HepG2 (cell line): ENCODE results near the gene FGD2. TPM values are rescaled to one million over a fixed set of nuclear protein-coding genes. Genes with fewer than 3 reads are reported as not detected.

Source experiments
- ATF1 ChIP-seq: IDR thresholded peaks from 2 replicates; pipeline ENCODE4 v1.6.1; 2016; ENCODE audit warnings: mild to moderate bottlenecking, control low read depth
- CSRNP2 ChIP-seq: sonication (generic); formaldehyde crosslinking; conservative IDR thresholded peaks from 2 replicates; pipeline ENCODE4 v1.8.0; 2022; ENCODE audit warnings: low read depth, missing genetic modification reagents
- GLI4 ChIP-seq: sonication (generic); formaldehyde crosslinking; IDR thresholded peaks from 2 replicates; pipeline ENCODE4 v1.5.1; 2020; ENCODE audit warnings: missing genetic modification reagents, mild to moderate bottlenecking, moderate library complexity, borderline replicate concordance
- HNRNPL ChIP-seq: fragments of 200-400 bp; formaldehyde crosslinking; IDR thresholded peaks from 2 replicates; pipeline ENCODE4 v1.6.1; 2017; ENCODE audit warnings: mild to moderate bottlenecking, low read depth, low read length
- PLSCR1 ChIP-seq: sonication (generic); formaldehyde crosslinking; IDR thresholded peaks from 2 replicates; pipeline ENCODE4 v1.5.0; 2020; ENCODE audit warnings: missing genetic modification reagents, mild to moderate bottlenecking, borderline replicate concordance
- POLR2G ChIP-seq: fragments of 200-400 bp; formaldehyde crosslinking; IDR thresholded peaks from 2 replicates; pipeline ENCODE4 v1.6.1; 2018; ENCODE audit warnings: mild to moderate bottlenecking, low read depth, low read length, moderate library complexity
- PRDM4 ChIP-seq: sonication (generic); formaldehyde crosslinking; IDR thresholded peaks from 2 replicates; pipeline ENCODE4 v1.9.0; 2021; ENCODE audit warnings: missing genetic modification reagents, borderline replicate concordance
- RNF2 ChIP-seq: fragments of 450-650 bp; conservative IDR thresholded peaks from 2 replicates; pipeline ENCODE4 v1.6.1; 2016; ENCODE audit warnings: low read depth
- STAG1 ChIP-seq: sonication (generic); formaldehyde crosslinking; IDR thresholded peaks from 2 replicates; pipeline ENCODE4 v1.4.0; 2020; ENCODE audit warnings: missing genetic modification reagents
- TCF12 ChIP-seq, 2 experiments: fragments of 450-650 bp in 1 of 2; sonication (generic) in 1 of 2; formaldehyde crosslinking in 1 of 2; IDR thresholded peaks; 2 replicates each; pipeline versions ENCODE4 v1.6.1 to v1.8.0; 2017 to 2022; ENCODE audit warnings: antibody characterized with exemption in 1 of 2, mild to moderate bottlenecking in 1 of 2, missing genetic modification reagents in 1 of 2, moderate library complexity in 1 of 2
- ZFX ChIP-seq: sonication (generic); formaldehyde crosslinking; IDR thresholded peaks from 2 replicates; pipeline ENCODE4 v1.4.0; 2020; ENCODE audit warnings: mild to moderate bottlenecking, low read depth, missing genetic modification reagents, moderate library complexity
- ZNF12 ChIP-seq: sonication (generic); formaldehyde crosslinking; IDR thresholded peaks from 2 replicates; pipeline ENCODE4 v1.5.0; 2020; ENCODE audit warnings: missing genetic modification reagents
- ZNF280B ChIP-seq: sonication (generic); formaldehyde crosslinking; IDR thresholded peaks from 2 replicates; pipeline ENCODE4 v1.5.0; 2020; ENCODE audit warnings: missing genetic modification reagents, mild to moderate bottlenecking, borderline replicate concordance
- ZNF280D ChIP-seq: sonication (generic); formaldehyde crosslinking; IDR thresholded peaks from 2 replicates; pipeline ENCODE4 v1.5.1; 2020; ENCODE audit warnings: mild to moderate bottlenecking, missing genetic modification reagents
- ZNF557 ChIP-seq: sonication (generic); formaldehyde crosslinking; IDR thresholded peaks from 2 replicates; pipeline ENCODE4 v1.4.0; 2020; ENCODE audit warnings: missing genetic modification reagents
- ZNF7 ChIP-seq: IDR thresholded peaks from 2 replicates; pipeline ENCODE4 v1.6.1; 2016; ENCODE audit warnings: missing biosample characterization, missing genetic modification reagents
- ZNF703 ChIP-seq: sonication (generic); formaldehyde crosslinking; IDR thresholded peaks from 2 replicates; pipeline ENCODE4 v1.5.1; 2020; ENCODE audit warnings: missing genetic modification reagents, mild to moderate bottlenecking, moderate library complexity, borderline replicate concordance
- ZNF782 ChIP-seq: sonication (generic); formaldehyde crosslinking; IDR thresholded peaks from 2 replicates; pipeline ENCODE4 v1.4.0; 2020; ENCODE audit warnings: missing genetic modification reagents, mild to moderate bottlenecking, borderline replicate concordance
- ZNF83 ChIP-seq: sonication (generic); formaldehyde crosslinking; IDR thresholded peaks from 2 replicates; pipeline ENCODE4 v1.4.0; 2020; ENCODE audit warnings: missing genetic modification reagents, mild to moderate bottlenecking, borderline replicate concordance
- polyA plus RNA-seq, 8 experiments: library from polyadenylated mRNA; depleted of rRNA in 3 of 8; stranded (reverse) in 7 of 8; unstranded in 1 of 8; fragments of >200 nt; fragmentation: Illumina TruSeq in 4 of 8; extraction: Trizol in 4 of 8; gene quantifications; 2 replicates each; pipeline versions ENCODE4 v1.2.1 to v1.2.3, GENCODE V29; 2011 to 2016; ENCODE audit warnings: low read depth in 4 of 8, missing spikeins in 1 of 8, mixed read lengths in 1 of 8; ENCODE audit not compliant: insufficient read depth in 1 of 8
- total RNA-seq, 5 experiments: library from RNA; depleted of rRNA; stranded (reverse); fragments of >200 nt; fragmentation: Illumina TruSeq; extraction: Trizol; gene quantifications; 2 replicates each; pipeline ENCODE4 v1.2.3, GENCODE V29; 2016; ENCODE audit warnings: low read depth in 1 of 5

The FGD2 gene
- total and polyA plus RNA-seq, 2 of the 13 experiments (the other 11 are each of a cell fraction or from before 2014, with no cell fraction given) = not detected

GRCh38 chr6:37018198-37019064 is 13.0 kb downstream of the FGD2 start (continued):
- TF ChIP-seq CSRNP2 (CRISPR knock-in tag) (no peak), ZNF280B (no peak), POLR2G (no peak), ZNF12 (CRISPR knock-in tag) (no peak), ZNF782 (CRISPR knock-in tag) (no peak), RNF2 (0 out of 2 replicates have a peak, but pooled peaks have one; percentile 32), ZNF280D (peak; percentile 89), ZNF7 (CRISPR knock-in tag) (no peak), ZNF703 (CRISPR knock-in tag) (no peak), STAG1 (peak; percentile 94), HNRNPL (no peak), ATF1 (CRISPR knock-in tag) (no peak), PRDM4 (no peak), ZFX (peak; percentile 24; the same call in 1 of the 2 replicates), PLSCR1 (CRISPR knock-in tag) (no peak), TCF12 (IDR thresholded peaks at IDR 0.05) (no peak), TCF12 (CRISPR knock-in tag; IDR thresholded peaks at IDR 0.05) (no peak), GLI4 (CRISPR knock-in tag) (no peak), ZNF83 (no peak), ZNF557 (CRISPR knock-in tag) (no peak)
